Measurements from ENCODE around the gene WFIKKN1.

The WFIKKN1 gene, protein sequence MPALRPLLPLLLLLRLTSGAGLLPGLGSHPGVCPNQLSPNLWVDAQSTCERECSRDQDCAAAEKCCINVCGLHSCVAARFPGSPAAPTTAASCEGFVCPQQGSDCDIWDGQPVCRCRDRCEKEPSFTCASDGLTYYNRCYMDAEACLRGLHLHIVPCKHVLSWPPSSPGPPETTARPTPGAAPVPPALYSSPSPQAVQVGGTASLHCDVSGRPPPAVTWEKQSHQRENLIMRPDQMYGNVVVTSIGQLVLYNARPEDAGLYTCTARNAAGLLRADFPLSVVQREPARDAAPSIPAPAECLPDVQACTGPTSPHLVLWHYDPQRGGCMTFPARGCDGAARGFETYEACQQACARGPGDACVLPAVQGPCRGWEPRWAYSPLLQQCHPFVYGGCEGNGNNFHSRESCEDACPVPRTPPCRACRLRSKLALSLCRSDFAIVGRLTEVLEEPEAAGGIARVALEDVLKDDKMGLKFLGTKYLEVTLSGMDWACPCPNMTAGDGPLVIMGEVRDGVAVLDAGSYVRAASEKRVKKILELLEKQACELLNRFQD

DNA sequence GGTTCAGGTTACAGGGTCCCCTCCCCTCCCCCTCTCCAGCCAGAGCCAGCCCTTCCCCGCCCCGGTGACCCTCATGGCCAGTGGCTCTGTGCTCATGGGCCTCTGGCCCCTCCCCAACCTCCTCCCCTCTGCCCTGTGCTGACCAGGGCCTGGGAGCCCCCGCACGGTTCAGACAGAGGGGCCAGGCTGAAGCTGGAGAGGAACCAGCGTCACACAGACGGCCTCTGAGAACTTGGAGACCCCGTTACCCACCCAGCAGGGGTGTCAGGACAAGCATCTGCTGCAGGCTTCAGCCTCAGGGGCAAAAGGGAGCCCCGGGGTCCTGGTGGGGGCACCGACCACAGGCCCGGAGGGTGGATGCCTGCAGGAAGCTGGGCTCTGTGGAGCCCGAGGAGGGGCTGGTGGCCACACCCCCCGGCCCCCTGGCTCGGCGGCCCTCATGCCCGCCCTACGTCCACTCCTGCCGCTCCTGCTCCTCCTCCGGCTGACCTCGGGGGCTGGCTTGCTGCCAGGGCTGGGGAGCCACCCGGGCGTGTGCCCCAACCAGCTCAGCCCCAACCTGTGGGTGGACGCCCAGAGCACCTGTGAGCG lies at the start of gene WFIKKN1:
TSS of gene WFIKKN1 (plus strand) at position 171 of the 591 bp plus-strand sequence. CDS start at position 440, 269 bp downstream.
- no peak for DNase-seq

DNA sequence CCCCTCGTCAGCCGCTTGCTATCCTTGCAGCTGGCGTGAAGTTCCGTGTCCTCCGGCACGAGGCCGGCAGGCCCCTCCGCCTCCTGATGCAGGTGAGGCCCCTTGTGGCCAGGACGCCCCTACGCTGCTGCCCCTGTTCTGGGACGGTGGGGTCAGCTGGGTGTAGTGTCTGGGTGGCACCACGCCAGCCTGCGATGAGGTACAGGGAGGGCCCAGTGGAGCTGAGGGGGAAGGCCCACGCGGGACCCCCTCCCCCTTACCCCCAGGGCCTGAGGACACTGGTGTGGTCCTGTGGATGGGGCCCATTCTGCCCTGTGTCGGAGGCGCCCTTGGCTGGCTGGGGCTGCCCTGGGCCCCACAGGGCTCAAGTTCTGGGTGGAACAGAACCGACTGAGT lies 48.6 kb upstream of the WFIKKN1 start:
- DNase-seq = no peak

DNA sequence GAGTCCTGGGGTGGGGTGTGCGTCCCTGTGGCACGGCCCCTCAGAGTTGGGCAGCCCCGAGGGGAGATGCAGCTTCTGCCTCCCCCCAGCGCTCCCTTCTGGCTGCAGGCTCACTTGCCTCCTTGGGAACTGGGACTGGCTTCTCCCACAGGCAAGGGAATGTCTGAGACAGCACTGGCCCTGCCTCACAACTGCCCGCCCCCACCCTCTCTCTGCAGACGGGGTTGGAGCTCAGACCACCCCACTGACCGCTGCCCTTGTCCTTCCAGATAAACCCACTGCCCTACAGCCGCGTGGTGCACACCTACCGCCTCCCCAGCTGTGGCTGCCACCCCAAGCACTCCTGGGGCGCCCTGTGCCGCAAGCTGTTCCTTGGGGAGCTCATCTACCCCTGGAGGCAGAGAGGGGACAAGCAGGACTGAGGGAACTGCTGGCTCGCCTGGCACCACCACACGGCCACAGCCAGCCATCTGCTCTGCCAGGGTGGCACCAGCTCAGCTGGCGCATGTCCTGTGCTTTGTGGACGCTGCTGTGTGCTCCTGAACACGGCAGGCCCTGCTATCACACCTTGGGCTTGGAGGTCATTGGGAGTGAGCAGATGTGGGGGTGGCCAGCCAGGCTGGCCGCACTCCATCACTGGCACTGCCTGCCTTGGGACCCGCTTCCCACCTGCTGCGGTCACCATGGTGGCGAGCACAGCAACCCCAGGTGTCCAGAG lies 48.0 kb upstream of the WFIKKN1 start:
- DNase-seq = no peak

DNA sequence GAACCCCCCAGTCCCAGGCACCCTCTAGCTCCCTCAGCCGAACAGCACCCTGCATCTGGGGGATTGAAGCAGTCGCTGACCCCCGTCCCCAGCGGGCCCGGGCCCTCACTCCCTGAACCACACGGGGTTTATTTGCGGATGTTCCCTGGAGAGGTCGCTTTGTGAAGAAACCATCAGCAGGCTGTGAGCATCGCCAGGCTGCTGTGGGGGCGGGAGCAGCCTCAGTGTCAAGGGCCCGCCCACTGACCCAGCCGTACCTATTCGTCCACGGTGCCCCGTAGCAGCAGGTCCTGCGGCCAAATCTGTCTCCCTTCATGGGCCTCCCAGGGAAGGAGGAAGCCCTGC lies 47.3 kb upstream of the WFIKKN1 start:
- DNase-seq = no peak

DNA sequence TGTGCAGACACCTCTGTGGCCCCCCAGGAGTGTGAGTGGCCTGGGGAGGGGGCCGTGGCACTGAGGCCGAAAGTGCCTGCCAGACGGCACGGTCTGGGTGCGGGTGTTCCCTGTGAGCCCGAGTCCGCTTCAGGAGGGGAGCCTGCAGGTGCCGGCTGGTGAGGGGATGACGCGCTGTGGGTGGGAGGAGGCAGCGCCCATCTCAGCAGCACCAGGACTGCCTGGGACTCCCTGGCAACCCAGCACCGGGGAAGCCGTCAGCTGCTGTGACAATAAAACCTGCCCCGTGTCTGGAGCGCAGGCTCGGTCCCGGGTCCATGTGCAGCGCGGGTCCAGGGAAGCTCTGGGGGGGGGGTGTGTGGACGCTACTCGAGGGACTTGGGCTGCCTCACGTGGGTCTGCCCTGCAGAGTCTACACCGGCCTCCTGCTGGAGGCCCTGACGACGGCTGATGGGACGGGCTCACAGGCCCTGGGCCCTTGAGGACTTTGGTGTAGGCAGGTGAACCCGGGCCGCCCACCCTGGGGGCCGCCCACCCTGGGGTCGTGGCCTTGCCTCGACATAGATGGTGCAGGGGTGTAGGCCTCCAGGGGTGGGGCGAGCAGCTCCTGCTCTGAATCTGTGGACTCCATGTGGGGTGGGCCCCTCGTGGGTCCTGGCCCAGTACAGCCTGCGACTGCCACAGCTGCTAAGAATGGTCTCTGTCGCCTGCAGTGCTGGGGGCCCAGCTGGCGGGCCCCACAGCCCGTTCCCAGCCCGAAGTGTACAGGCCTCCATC lies 46.8 kb upstream of the WFIKKN1 start:
- no peak for DNase-seq

DNA sequence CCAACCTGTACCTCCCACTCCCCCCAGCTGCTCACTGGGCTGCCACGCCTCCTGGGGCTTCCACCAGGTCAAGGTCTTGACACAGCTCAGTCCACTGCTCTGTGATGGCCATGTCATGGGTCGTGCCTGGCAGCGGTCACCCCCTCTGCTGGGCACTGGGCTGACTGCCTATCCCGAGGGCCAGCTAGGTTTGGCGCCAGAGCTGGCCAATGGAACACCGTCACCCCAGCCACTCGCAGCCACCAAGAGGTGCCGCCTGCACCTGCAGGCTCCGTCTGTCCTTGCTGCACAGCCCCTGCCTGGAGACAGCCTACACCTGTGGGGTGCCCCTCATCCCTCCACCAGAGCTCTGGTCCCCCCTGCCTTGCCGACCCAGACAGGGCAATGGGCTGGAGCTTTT lies 45.4 kb upstream of the WFIKKN1 start:
- no peak for DNase-seq

DNA sequence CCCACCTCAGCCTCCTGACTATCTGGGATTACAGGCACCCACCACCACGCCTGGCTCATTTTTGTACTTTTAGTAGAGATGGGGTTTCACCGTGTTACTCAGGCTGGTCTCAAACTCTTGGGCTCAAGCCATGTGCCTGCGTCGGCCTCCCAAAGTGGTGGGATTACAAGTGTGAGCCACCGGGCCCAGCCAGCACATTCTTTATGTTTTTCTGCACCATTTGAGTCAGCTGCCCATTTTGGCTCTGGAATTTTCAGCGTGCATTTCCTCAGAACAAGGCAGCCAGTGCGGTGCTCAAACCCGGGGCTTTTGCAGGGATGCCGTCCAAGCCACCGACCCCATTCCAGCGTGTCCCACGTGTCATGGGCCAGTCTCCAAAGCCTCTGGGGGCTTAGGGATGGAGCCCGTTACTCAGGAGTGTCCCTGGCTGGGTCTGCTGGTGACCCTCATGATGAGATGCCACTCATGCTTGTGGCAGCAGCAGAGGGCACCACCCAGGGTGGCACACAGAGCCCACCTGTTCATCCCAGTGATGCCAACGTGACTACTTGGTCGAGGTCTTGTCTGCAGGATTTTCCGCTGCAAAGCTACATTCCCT lies 44.6 kb upstream of the WFIKKN1 start:
- DNase-seq = no peak

DNA sequence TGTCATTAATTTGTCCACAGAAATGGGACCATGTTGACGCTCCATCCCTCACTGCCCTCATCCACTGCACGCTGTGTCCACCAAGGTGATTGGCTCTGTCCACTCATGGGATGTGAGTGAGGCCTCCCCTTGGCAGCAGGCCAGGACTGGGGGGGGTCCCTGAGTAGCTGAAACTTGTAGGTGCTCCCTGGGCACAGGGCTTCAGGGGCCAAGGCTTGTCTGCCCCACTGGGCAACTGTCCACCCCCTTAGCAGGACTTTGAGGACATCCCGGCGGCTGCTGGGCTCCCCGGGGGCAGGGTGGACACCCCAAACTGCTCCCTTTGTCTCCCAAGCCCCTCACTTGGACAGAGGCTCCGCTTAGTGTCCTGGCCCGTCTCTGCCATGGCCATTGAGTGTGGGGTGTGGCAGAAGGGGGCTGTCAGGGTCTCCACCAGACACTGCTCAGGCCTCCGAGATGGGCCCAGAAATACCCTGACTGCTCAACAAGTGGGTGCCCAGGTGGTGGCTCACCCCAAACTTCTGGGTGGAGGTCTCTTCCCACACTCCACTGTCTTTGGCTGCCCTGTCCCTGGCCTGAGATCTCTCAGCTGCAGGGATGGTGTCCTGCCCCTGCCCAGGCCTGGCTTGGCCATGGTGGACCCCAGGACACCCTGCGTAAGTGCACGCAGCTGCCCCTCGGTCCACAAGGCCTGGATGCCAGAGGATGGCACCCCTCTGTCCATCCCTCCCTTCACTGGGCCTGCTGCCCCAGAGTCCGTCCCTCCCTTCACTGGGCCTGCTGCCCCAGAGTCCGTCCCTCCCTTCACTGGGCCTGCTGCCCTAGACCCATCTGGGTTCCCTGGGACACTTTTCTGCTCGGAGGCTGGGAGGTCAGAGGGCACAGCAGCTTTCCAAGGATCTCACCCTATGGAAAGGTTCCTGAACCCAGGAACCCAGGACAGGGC lies 43.9 kb upstream of the WFIKKN1 start:
- DNase-seq = no peak

DNA sequence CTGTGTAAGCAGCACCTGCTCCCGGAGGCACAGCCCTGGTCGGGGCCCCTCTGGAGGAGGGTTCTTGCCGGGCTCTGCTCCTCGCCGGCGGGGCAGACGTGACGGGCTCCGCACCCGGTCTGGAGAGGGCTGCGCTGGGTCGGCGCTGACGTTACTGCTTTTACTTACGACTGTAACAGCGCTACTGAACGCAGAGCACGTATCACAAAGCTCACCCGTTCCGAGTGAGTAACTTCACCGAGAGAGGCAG lies 42.2 kb upstream of the WFIKKN1 start:
- peak; percentile 62 for DNase-seq

DNA sequence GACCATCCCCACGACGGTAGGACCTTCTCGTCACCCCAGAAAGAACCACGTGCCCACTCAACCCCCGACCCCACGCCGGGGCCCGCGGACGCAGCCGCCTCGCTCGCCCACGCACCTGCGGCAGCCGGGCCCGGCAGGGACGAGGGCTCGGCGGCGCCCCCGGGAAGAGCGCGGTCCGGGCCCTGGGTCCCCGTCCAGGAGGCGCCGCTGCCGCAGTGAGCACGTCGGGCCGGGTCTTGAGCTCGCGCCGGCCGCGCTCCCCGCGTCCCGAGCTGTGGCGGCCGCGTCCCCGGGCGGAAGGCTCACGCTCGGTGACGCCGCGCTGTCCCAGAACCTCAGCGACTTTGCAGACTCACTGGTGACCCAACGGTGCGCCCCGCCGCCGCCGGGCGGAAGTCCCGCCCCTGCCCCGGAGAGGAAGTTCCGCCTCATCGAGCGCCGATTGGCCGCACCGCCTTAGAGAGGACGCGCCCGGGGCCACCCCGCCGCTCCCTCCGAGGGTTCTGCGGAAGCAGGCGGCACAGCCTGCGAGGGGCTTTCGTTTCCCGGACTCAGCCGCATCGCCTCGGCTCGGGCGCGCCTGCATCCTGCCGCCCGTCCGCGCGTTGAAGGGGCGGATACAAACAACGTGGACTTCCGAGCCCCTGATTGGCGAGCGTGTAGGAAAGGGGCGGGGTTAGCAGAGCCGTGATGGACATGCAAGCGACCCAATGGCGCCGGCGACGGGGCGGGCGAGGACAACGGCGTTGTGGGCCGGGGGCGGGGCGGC lies 41.7 kb upstream of the WFIKKN1 start:
- peak; percentile 98 for DNase-seq

DNA sequence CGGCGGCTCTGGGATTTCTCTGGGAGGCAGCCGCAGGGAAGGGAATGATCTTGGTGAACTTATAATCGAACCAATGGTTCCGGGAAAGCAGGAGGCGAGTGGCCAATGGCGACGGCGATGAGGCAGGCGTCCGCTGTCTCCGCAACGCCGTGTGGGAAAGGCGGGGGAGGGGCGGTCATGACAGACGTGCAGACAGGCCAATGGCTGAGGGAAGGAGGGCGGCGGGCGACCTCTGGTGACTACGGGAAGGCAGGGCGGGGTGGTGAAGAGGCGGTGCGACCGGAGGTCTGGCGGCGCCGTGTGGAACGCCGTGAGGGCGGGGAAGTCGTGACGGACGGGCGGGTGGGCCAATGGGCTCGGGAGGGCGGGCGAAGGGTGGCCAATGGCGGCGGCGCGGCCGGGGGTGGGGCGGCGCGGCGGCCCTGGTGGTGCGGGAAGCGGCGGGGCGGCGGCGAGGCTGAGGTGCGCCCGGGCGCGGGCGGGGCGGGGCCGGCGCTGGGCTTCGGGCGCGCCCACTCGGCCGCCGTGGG lies 41.1 kb upstream of the WFIKKN1 start, which contains the start of gene RAB40C:
TSS of gene RAB40C (plus strand) at position 409 of the 530 bp plus-strand sequence. CDS start 226 bp downstream, outside the sequence.
- peak; percentile 99 for DNase-seq

DNA sequence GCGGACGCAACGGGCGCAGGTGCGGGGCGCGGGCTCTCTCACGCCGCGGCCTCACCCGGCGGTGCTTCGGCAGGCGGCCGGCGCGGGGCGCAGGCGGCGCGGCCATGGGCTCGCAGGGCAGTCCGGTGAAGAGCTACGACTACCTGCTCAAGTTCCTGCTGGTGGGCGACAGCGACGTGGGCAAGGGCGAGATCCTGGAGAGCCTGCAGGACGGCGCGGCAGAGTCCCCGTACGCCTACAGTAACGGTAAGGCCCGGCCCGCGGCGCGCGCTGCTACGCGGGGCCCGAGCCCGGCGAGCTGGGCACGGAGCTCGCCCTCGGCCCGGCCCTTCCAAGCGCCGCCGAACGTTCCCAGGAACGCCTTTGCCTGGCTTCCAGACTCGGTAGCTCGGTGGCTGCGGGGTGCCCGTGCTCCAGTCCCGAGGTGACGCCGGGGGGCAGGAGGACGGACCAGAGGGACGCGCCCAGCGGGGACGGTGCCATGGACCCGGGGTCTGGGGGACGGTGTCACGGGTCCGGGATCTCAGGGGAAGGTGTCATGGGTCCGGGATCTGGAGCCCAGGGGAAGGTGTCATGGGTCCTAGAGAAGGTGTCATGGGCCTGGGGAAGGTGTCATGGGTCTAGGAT lies 40.5 kb upstream of the WFIKKN1 start:
- DNase-seq = no peak

DNA sequence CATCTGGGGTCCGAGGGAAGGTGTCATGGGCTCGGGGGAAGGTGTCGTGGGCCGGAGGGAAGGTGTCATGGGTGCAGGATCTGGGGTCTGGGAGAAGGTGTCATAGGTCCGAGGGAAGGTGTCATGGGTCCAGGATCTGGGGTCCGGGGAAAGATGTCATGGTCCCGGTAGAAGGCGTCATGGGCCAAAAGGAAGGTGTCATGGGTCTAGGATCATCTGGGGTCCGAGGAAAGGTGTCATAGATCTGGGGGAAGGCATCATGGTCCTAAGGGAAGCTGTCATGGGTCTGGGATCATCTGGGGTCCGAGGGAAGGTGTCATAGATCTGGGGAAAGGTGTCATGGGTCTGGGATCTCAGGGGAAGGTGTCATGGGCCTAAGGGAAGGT lies 40.0 kb upstream of the WFIKKN1 start:
- DNase-seq = no peak

DNA sequence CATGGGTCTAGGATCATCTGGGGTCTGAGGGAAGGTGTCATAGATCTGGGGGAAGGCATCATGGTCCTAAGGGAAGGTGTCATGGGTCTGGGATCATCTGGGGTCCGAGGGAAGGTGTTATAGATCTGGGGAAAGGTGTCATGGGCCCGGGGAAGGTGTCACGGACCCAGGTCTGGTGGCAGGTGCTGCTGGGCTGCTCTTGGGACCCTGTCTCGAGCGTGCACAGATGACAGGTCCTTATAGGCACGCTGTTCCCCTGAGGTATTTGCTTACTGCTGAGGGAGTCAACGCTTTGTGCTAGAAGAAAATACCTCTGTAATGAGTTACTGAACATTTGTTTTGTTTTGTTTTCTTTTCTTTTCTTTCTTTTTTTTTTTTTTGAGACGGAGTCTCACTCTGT lies 39.6 kb upstream of the WFIKKN1 start:
- DNase-seq = no peak

DNA sequence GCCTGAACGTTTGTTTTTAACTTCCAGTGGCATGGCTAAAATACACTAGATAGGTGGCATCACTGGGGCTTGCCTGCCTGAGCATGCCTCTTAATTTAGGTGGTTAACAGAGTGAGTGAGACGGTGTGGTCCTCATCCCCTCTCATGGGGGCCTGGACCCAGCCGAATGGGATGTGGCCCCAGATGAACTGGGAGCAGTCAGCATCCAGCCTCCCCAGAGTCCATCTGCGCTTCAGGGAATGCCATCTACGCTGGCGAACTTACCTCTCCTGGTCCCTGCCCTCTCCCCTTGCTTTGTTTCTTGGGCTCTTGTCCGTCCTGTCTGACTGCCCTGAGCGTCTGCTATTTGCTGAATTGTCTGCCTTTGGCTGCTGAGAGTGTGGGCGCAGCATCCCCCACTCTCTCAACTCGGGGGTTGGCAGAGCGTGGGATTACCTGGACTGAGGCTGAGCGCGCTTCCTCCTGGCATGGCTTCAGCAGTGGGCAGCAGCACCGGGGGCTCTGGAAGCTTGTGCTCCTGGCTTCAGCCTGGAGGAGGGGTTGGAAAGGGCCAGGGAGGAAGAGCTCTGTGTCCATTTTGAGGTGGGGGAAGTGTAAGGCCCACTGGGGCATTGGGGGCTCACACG lies 38.8 kb upstream of the WFIKKN1 start:
- DNase-seq = no peak

DNA sequence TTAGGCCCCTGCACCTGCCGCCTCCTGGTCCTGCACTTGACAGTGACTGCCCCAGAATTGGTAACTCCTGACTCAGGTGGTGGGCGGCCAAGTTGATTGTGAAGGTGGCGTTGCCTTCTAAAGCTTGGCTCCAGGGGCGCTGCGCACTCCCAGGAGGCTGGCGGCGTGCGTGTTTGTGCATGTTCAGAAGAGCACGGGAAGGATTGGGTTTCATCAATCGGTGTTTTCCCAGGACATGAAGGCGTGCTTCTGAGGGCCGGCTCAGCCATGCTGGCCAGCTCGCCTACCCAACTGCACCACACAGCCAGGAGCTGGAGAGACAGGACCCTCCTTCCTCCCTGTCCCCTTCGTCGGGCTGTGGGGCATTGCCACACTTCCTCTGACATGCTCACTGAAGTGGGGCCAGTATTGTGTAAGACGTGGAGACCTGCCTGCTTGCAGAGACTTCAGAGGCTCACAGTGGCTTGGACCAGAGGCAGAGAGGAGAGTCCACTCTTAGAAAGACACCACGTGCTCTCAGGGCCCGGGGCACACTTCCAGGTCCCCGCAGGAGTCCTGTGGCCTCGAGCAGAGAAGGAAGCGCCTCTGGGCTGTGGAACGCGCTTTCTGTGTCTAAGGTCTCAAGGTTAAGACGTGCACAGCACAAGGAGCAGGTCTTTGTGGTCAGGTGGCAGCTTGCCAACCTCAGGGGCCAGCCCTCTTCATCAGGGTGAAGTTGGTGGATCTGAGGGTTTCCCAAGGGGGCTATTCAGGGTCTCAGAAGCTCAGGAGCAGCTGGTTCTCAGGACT lies 38.1 kb upstream of the WFIKKN1 start:
- DNase-seq = no peak

DNA sequence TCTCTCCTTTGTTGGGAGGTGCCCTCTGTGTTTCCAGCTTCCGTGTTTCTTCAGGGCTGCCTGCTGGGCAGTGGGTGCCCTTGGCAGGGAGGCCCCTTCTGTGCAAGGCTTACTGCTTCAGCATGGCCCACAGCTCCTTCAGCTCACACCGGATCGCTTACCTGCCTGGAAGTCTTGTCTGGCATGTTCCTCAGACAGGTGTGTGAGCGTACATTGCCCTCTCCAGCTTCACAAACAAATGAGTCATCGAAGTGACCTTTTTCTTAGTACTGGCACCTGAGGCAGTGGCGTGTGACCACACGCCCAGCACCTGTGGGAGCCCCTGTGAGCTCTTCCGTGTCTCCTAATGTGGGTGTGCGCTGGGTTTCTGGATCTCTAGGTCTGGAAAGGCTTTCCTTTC lies 37.4 kb upstream of the WFIKKN1 start:
- DNase-seq = no peak

DNA sequence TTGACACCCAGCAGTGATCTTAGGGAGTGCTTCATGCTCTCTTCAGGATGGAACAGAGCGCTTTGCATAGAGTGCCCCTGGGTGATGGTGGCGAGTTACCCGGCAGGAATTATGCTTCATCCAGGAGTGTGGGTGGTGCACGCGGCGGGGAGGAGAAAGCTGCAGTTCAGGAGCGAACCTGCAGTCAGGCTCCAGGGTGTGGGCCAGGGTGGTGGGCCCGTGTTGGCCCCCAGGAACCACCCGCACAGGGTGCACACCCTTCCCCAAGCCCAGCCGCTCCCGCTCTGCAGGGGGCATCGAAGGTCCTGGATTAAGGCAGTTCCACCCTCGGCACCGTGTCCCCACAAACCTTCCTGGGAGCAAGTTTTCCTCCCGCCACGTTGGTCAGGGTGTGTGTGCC lies 37.0 kb upstream of the WFIKKN1 start:
- no peak for DNase-seq

DNA sequence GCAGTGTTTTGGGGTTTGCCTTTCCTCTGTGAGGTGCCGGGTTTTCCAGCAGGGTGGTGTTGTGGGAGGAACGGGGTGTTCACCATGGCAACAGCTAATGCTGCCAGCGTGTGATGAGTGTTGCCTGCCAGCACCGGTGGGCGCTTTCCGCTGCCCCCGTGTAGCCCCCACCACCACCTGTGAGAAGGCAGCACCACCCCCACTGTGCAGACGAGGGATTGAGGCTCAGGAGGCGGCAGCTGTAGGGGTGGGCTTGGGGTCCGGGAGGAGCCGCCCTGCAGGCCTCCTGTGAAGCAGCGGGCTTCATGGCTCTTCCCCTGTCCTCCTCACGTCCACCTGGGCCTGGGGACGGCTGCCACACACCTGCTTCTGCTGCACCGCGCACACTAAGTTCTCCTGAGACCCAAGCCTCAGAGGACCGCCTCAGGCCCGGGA lies 35.7 kb upstream of the WFIKKN1 start:
- no peak for DNase-seq

Data from stimulated activated CD4-positive, alpha-beta T cell treated with anti-CD3 and anti-CD28 coated beads, Interleukin-12 subunit alpha, Interleukin-12 subunit beta, amount 100 ng/mL, for 4 hours (primary cell).